Measurements from ENCODE around the gene LDLRAD1. TPM values are rescaled to one million over a fixed set of nuclear protein-coding genes. Genes with fewer than 3 reads are reported as not detected.

Gene LDLRAD1
- total and polyA plus RNA-seq, 2 of the 13 experiments (the other 11 are each of a cell fraction or from before 2014, with no cell fraction given), result 2.5 to 14.0 TPM

DNA sequence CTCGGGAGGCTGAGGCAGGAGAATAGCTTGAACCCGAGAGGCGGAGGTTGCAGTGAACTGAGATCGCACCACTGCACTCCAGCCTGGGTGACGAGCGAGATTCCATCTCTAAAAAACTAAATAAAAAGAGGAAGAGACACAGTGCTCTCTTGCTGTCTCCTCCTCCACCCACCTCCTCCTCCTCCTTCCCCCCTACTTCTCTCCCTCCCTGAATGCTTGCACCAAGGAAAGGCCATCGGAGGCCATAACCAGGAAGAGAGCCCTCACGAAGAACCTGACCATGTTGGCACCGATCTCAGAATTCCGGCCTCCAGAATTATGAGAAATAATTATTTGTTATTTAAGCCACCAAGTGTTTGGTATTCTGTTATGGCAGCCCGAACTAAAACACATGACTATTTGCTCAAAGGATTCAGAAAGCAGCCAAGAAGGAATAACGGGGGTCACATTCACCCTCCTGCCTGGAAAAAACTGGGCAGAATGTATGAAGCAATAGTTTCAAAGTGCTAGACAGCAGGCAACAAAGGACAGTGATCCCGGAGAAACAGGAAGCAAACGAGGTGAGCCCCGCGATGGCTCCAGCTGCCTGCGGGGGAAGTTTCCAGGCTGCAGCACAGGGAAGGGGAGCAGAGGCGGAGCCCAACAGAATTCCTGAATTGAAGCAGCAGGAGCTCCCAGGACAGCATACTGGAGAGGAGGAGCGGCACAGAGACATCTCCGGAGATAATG lies 35.8 kb downstream of the LDLRAD1 start:
- in situ Hi-C loops (cut with HindIII; ENCODE audit: extremely low pct_ligation_motif_present, low pct_unique_long_range_greater_than_20kb), result no loop called here
- Histone ChIP-seq H3K27me3 (ENCODE audit: control insufficient read depth in 1 of 2, insufficient read depth in 2 of 2, low read length in 2 of 2) (no peaks in the 10 kb centered on the region), H3K9me3 (ENCODE audit: low read length) (no peaks in the 10 kb centered on the region), H3K36me3 (replicated peaks in 1 of 2; ENCODE audit: control insufficient read depth in 1 of 2, insufficient read depth in 2 of 2, low read length in 2 of 2) (no peaks in the 10 kb centered on the region), H3K9ac (ENCODE audit: insufficient read depth, low read depth, low read length) (peak overlapping the region; percentile 63), H4K20me1 (ENCODE audit: insufficient read depth, low read length) (no peaks in the 10 kb centered on the region), H3K79me2 (ENCODE audit: insufficient read depth, low read length) (no peaks in the 10 kb centered on the region), H2AFZ (ENCODE audit: low read length) (peak overlapping the region; percentile 96), H3K4me3 (replicated peaks in 1 of 3; ENCODE audit: insufficient read depth in 1 of 3, low read depth in 2 of 3, low read length in 3 of 3) (peak overlapping the region; percentile 48 to 67 (median 58)), H3K27ac (ENCODE audit: extremely low read length, insufficient read depth, low read length) (peak overlapping the region; percentile 66), H3K4me1 (ENCODE audit: insufficient read depth, low read length) (peaks cover 47% of the 10 kb centered on the region), H3K4me2 (ENCODE audit: low read depth, low read length) (peak overlapping the region; percentile 85)
- DNase-seq (ENCODE audit: low spot score) (peak; percentile 79), ATAC-seq (peak; percentile 90), FAIRE-seq (peak; percentile 71)
- CTCF ChIA-PET (ENCODE audit: low intra/inter-chr PET ratio, low total read pairs), result no interaction called here
- TSS peak; percentile 51 for BruUV-seq (replicated peaks)
- intact Hi-C loops (cut with micrococcal nuclease; ENCODE audit: unreplicated experiment), result no loop called here
- WGBS (ENCODE audit: low lambda C conversion rate), result 30% methylated on average over 19 of the region's 20 CpGs
- POLR2A ChIA-PET, result interaction anchor here (0.6 to 2.9 kb wide), 6 partner anchors 10 to 70 kb away, joined by 3 to 15 read pairs (median 4); partner anchors contain the start of genes IFT25, LDLRAD1 and TMEM59
- TF ChIP-seq, protein P1, sequence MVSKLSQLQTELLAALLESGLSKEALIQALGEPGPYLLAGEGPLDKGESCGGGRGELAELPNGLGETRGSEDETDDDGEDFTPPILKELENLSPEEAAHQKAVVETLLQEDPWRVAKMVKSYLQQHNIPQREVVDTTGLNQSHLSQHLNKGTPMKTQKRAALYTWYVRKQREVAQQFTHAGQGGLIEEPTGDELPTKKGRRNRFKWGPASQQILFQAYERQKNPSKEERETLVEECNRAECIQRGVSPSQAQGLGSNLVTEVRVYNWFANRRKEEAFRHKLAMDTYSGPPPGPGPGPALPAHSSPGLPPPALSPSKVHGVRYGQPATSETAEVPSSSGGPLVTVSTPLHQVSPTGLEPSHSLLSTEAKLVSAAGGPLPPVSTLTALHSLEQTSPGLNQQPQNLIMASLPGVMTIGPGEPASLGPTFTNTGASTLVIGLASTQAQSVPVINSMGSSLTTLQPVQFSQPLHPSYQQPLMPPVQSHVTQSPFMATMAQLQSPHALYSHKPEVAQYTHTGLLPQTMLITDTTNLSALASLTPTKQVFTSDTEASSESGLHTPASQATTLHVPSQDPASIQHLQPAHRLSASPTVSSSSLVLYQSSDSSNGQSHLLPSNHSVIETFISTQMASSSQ (IDR thresholded peaks at IDR 0.05; ENCODE audit: low read depth), result no peak
- TF ChIP-seq, protein P1 (CRISPR knock-in tag; IDR thresholded peaks at IDR 0.05; ENCODE audit: borderline replicate concordance), result no peak
- TF ChIP-seq GZF1 (CRISPR knock-in tag; IDR thresholded peaks at IDR 0.05) (no peak), HMG20B (CRISPR knock-in tag; conservative IDR thresholded peaks at IDR 0.05) (no peak), ARID2 (CRISPR knock-in tag; IDR thresholded peaks at IDR 0.05; ENCODE audit: borderline replicate concordance) (peak; percentile 72; the same call in 1 of the 2 replicates), ZNF274 (CRISPR knock-in tag; IDR thresholded peaks at IDR 0.05) (0 out of 2 replicates have a peak, but pooled peaks have one; percentile 25), ARNT2 (CRISPR knock-in tag; IDR thresholded peaks at IDR 0.05; ENCODE audit: low read depth) (peak; percentile 38; the same call in 1 of the 2 replicates)
- TF ChIP-seq, protein P2, sequence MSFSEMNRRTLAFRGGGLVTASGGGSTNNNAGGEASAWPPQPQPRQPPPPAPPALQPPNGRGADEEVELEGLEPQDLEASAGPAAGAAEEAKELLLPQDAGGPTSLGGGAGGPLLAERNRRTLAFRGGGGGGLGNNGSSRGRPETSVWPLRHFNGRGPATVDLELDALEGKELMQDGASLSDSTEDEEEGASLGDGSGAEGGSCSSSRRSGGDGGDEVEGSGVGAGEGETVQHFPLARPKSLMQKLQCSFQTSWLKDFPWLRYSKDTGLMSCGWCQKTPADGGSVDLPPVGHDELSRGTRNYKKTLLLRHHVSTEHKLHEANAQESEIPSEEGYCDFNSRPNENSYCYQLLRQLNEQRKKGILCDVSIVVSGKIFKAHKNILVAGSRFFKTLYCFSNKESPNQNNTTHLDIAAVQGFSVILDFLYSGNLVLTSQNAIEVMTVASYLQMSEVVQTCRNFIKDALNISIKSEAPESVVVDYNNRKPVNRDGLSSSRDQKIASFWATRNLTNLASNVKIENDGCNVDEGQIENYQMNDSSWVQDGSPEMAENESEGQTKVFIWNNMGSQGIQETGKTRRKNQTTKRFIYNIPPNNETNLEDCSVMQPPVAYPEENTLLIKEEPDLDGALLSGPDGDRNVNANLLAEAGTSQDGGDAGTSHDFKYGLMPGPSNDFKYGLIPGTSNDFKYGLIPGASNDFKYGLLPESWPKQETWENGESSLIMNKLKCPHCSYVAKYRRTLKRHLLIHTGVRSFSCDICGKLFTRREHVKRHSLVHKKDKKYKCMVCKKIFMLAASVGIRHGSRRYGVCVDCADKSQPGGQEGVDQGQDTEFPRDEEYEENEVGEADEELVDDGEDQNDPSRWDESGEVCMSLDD (CRISPR knock-in tag; IDR thresholded peaks at IDR 0.05; ENCODE audit: borderline replicate concordance), result peak; percentile 31; the same call in 1 of the 2 replicates
- TF ChIP-seq, protein P3, sequence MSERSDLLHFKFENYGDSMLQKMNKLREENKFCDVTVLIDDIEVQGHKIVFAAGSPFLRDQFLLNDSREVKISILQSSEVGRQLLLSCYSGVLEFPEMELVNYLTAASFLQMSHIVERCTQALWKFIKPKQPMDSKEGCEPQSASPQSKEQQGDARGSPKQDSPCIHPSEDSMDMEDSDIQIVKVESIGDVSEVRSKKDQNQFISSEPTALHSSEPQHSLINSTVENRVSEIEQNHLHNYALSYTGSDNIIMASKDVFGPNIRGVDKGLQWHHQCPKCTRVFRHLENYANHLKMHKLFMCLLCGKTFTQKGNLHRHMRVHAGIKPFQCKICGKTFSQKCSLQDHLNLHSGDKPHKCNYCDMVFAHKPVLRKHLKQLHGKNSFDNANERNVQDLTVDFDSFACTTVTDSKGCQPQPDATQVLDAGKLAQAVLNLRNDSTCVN (CRISPR knock-in tag; IDR thresholded peaks at IDR 0.05; ENCODE audit: borderline replicate concordance), result 0 out of 2 replicates have a peak, but pooled peaks have one; percentile 34
- TF ChIP-seq, protein P4, sequence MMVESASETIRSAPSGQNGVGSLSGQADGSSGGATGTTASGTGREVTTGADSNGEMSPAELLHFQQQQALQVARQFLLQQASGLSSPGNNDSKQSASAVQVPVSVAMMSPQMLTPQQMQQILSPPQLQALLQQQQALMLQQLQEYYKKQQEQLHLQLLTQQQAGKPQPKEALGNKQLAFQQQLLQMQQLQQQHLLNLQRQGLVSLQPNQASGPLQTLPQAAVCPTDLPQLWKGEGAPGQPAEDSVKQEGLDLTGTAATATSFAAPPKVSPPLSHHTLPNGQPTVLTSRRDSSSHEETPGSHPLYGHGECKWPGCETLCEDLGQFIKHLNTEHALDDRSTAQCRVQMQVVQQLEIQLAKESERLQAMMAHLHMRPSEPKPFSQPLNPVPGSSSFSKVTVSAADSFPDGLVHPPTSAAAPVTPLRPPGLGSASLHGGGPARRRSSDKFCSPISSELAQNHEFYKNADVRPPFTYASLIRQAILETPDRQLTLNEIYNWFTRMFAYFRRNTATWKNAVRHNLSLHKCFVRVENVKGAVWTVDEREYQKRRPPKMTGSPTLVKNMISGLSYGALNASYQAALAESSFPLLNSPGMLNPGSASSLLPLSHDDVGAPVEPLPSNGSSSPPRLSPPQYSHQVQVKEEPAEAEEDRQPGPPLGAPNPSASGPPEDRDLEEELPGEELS (CRISPR knock-in tag; IDR thresholded peaks at IDR 0.05), result peak; percentile 45; the same call in 1 of the 2 replicates

Measured in HepG2 (cell line).